Skin epidermis (tissue), 12 donors: ENCODE data around the gene MYH13.

ENCODE experiments used
- H3K27ac ChIP-seq, 21 experiments: fragments of 200-600 bp; sonication (generic) in 11 of 21; one replicate each; pipeline ENCODE4 v1.5.0; 2020; ENCODE audit warnings: mild to moderate bottlenecking in 3 of 21, inconsistent platforms in 2 of 21, moderate library complexity in 2 of 21
- H3K4me3 ChIP-seq, 7 experiments: fragments of 200-600 bp; sonication (generic) in 2 of 7; one replicate each; pipeline ENCODE4 v1.5.0; 2020; ENCODE audit warnings: inconsistent platforms in 2 of 7, mild to moderate bottlenecking in 2 of 7, moderate library complexity in 1 of 7

Gene MYH13

DNA sequence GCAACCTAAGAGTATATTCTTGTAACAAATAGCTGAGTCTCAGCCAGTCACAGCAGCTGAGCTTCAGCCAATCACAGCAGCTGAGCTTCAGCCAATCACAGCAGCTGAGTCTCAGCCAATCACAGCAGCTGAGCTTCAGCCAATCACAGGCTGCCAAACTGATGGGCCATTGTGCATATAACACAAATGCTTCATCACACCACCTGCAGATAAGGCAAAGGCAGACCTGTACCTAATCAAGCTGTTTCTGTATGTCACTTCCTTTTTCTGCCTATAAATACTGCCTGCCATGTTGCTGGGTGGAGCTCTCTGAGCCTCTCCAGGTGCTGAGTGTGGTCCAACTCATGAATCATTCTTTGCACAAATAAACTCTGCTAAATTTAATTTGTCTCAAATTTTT is 19.9 kb downstream of the MYH13 start:
- no peak overlapping the region for H3K4me3 ChIP-seq
- H3K27ac ChIP-seq, result no peak overlapping the region

DNA sequence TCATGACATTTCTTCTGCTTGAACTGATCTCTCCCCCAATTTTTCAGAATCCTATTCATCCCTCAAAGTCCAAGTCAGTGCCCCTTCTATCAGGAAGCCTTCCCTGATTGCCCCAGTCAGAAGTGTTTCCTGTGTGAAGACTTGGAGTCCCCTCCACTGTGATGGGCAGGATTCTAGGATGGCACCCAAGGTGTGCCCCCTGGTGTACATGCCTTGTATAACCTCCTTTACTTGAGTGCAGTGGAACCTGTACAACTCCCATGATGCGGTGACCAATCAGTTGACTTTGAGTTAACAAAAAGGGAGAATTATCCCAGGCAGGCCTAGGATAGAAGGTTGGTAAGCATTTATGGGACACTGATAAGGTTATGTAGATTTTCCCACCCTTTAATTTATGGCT is 23.4 kb downstream of the MYH13 start:
- Histone ChIP-seq H3K27ac (no peak overlapping the region), H3K4me3 (no peak overlapping the region)

DNA sequence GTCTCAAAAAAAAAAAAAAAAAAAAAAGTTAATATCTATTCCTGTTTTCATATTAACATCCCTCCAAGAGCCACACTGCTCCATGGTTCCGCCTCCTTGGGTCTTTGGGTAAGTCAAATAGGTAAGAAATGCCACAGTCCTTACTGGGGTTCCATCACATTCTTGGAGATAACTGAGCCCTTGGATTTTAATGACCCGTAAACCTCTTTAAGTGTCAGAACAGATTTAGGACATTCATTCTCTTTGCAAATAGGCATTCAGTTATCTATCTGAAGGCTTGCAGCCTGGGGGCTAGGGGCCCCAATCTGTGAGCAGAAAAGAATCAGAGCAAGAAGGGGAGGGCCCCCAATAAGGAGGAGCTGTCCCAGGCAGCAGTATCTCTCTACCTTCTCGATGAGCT is 28.0 kb downstream of the MYH13 start:
- H3K27ac ChIP-seq, result no peak overlapping the region
- H3K4me3 ChIP-seq, result no peak overlapping the region

DNA sequence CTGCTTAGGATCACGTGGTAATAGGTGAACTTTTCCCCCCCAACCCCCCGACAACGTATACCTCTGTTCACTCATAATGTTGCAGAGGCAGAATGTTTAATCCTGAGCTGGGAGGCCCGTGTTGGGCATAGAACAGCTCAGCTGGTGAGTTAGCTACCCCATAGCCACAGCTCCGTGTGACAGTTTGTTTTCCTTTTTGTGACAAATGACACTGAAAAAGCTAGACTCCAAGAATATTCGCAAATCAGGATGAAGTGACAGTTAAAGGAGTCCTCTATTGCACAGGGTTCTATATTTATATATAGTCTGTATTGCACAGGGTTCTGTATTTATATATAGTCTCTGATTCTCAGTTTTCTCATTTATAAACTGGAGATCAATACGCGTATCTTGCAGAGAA is 33.8 kb downstream of the MYH13 start:
- Histone ChIP-seq H3K4me3 (no peak overlapping the region), H3K27ac (no peak overlapping the region)

DNA sequence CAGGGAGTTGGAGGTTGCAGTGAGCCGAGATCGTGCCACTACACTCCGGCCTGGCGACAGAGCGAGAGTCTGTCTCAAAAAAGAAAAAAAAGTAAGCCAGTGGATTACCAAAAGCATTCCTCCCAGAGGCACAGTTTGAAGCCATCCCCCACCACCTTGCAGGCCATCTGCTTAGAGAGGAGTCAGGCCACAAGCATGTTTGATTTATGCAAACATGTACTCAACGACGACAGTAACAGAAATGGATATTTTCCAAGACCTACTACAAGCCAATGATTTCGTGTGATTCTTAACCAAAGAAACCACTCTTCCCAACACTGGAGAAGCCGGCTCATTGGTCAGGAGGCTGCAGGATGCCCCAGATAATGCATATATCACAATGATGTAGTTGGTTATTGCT is 34.8 kb downstream of the MYH13 start:
- Histone ChIP-seq H3K4me3 (no peak overlapping the region), H3K27ac (peak overlapping the region in 1 of 21 experiments; percentile 3)

GRCh38 chr17:10337136-10337535 is 35.7 kb downstream of the MYH13 start:
- Histone ChIP-seq H3K27ac (peak overlapping the region in 1 of 21 experiments; percentile 3), H3K4me3 (no peak overlapping the region)

DNA sequence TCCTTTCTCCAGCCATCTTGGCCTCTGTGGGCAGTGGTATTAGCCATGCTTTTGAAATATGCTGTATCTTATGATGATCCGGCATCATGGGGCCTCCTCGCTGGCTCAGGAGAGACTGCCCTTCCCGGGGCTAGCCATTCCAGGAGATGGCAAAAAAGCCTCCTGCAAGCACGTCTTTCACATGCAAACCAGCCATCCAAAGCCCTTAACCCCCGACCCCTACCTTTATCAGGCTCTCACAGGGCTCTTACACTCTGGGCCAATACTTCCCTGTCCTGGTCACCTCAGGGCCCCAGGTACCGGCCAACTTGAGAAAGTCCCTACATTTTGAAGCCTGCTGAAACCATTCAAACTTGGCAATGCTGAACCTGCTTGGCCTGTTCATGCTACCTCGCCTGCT is 36.4 kb downstream of the MYH13 start:
- Histone ChIP-seq H3K27ac (no peak overlapping the region), H3K4me3 (no peak overlapping the region)

GRCh38 chr17:10332515-10332914 is 40.3 kb downstream of the MYH13 start:
- no peak overlapping the region for H3K4me3 ChIP-seq
- H3K27ac ChIP-seq, result no peak overlapping the region

- no peak overlapping the region for H3K4me3 ChIP-seq
Observed at GRCh38 chr17:10328971-10329923, 43.6 kb downstream of the MYH13 start.

GRCh38 chr17:10328206-10328605 is 44.6 kb downstream of the MYH13 start:
- Histone ChIP-seq H3K27ac (no peak overlapping the region), H3K4me3 (no peak overlapping the region)

More at GRCh38 chr17:10328971-10329923, 43.6 kb downstream of the MYH13 start:
- no peak overlapping the region for H3K27ac ChIP-seq

DNA sequence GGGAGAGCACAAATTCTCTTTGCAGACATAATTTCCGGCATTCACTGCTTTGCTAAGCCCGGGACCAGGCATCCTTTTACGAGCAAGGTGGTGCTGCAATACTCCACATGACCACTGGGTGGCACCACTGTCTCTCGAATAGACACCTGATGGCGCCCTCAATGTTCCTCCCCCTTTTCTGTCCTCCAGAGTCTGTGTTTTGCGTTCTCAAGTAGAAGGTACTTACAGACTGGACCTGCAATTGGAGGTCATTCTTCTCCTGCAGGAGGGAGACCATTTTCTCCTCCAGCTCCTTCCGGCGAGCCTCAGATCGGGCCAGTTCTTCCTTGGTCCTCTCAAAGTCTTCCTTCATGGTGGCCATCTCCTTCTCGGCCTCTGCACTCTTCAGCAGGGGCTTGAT is 45.2 kb downstream of the MYH13 start:
- Histone ChIP-seq H3K4me3 (no peak overlapping the region), H3K27ac (no peak overlapping the region)

GRCh38 chr17:10325031-10325695 is 47.6 kb downstream of the MYH13 start:
- H3K27ac ChIP-seq, result peak overlapping the region in 1 of 21 experiments; percentile 45

GRCh38 chr17:10323812-10324610 is 48.8 kb downstream of the MYH13 start:
- no peak overlapping the region for H3K4me3 ChIP-seq
- H3K27ac ChIP-seq, result no peak overlapping the region

More at GRCh38 chr17:10325031-10325695, 47.6 kb downstream of the MYH13 start:
- H3K4me3 ChIP-seq, result no peak overlapping the region

- Histone ChIP-seq H3K27ac (no peak overlapping the region), H3K4me3 (no peak overlapping the region)
Observed at GRCh38 chr17:10318535-10318934, 54.3 kb downstream of the MYH13 start.

- no peak overlapping the region for H3K4me3 ChIP-seq
- H3K27ac ChIP-seq, result no peak overlapping the region
Observed at GRCh38 chr17:10317543-10317834, 55.3 kb downstream of the MYH13 start.

DNA sequence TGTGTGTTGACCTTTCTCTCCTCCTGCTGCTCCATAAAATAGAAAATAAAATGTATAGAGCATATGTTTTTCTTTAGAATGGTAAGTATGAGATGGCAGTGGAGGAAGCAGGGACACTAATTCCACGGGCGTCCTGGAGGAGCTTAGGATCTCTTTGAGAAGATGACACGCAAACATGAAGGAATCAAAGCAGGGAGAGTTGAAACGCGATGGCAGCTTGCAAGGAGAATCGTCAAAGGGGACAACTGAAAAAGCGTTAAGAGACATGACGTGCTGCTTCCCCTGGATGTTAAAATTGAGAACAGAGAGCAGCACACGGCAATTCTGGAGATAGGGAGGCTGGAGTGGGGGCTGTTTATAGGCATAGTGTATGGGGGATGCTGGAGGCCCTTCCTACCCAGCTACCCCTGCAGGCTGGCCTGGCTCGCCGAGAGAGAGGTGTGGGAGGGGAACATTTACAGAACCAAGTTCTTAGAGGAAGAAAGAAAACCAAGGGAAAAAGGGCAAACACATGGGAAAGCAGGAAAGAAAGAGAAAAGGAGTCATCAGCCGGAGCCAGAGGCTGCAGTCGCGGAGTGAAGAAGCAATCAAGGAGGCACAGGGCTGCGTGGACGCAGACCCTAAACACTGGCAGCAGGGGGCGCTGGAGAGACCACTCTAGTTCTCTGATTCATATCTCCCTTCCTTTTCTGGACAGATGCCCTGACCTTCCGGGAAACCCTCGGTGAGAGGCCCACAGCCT is 55.8 kb downstream of the MYH13 start:
- no peak overlapping the region for H3K4me3 ChIP-seq
- H3K27ac ChIP-seq, result no peak overlapping the region

DNA sequence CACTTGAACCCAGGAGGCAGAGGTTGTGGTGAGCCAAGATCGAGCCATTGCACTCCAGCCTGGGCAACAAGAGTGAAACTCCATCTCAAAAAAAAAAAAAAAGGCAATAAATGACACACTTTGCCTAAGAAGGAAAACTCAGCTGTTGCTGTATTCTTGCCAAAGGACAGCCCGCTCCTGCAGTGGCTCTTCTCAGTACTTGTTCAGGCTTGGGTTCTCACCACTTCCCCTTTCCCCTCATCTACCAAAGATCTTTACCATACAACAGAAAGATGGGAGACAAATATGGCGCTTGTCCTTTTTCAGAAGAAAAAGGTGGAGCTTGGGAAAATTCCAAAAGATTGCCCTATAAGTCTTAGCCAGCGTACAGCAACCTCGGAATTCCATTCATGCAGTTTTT is 58.5 kb downstream of the MYH13 start:
- H3K4me3 ChIP-seq, result no peak overlapping the region
- H3K27ac ChIP-seq, result no peak overlapping the region

DNA sequence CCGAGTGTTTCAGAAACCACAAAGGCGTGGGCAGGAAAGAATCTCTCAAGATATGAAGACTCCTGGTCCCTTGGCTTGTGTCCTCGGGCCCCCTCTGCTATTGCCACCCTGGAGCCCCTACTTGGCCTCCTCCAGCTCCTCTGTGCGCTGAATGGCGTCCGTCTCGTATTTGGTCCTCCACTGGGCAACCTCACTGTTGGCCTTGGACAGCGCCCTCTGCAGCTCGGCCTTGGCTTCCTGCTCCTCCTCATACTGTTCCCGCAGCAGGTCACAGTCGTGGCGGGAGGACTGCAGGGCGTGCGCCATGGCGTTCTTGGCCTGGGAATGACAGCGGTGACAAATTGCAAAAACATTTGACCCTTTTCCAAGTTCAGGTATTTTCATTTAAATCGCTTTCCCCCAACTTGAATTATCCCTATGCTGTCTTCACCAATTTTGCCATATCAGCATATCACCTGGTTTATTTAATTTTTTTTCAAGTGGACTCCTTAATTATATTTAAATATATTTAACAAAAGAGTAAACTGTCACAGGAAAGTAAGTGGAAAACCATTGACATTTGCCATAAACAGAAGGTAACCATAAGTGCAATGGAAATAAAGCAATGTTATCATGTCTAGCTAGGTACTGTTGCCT is 59.7 kb downstream of the MYH13 start:
- Histone ChIP-seq H3K27ac (no peak overlapping the region), H3K4me3 (no peak overlapping the region)

DNA sequence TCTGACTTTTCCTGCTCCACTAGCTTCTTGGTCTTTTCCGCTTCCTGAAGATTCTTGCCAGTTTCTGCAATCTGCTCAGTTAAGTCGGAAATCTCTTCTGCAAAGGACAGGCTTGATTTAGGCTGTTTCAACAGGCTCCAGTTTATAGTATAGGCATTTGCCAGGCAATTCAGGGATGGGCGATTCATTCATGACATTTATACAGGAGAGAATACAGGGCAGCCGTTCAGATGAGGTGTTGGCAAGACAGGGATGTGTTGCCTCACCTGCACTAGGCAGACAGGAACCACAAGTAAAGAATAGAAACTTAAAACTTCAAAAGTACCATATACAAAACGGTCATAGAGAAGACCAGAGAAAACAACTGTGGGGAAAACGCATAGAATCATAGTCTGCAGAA is 61.7 kb downstream of the MYH13 start:
- Histone ChIP-seq H3K4me3 (no peak overlapping the region), H3K27ac (peak overlapping the region in 2 of 21 experiments; percentile 42 to 47)
